Ishikawa (cell line): Measurements from ENCODE around the gene TLE4.

ENCODE experiments used
- CREB1 ChIP-seq: IDR thresholded peaks from 2 replicates; pipeline ENCODE4 v1.6.1; 2012; ENCODE audit warnings: low read depth
- REST ChIP-seq: IDR thresholded peaks from 2 replicates; pipeline ENCODE4 v1.6.1; 2012; ENCODE audit warnings: low read depth, mild to moderate bottlenecking
- TCF12 ChIP-seq: IDR thresholded peaks from 2 replicates; pipeline ENCODE4 v1.6.1; 2012; ENCODE audit warnings: low read depth
- TEAD4 ChIP-seq: IDR thresholded peaks from 2 replicates; pipeline ENCODE4 v1.6.1; 2012
- YY1 ChIP-seq: IDR thresholded peaks from 2 replicates; pipeline ENCODE4 v1.6.1; 2012; ENCODE audit warnings: low read depth
- TF ChIP-seq, protein P1 (sequence below): IDR thresholded peaks from 2 replicates; pipeline ENCODE4 v1.6.1; 2012

GRCh38 chr9:79580055-79580454, 8.3 kb downstream of the TLE4 start:
- TF ChIP-seq, protein P1, sequence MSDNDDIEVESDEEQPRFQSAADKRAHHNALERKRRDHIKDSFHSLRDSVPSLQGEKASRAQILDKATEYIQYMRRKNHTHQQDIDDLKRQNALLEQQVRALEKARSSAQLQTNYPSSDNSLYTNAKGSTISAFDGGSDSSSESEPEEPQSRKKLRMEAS: no peak
- TF ChIP-seq TCF12 (no peak), REST (no peak), CREB1 (no peak), TEAD4 (no peak), YY1 (no peak)
